HCT116 (cell line): ENCODE results near the gene SEMA5A. TPM values are rescaled to one million over a fixed set of nuclear protein-coding genes. Genes with fewer than 3 reads are reported as not detected.

ENCODE experiments used
- ATAC-seq: fragments of 200-7000 bp; cut with Tn5 transposase; 2 replicates; pipeline ENCODE4 v1.9.1; 2020; ENCODE audit warnings: mild to moderate bottlenecking, moderate library complexity
- BruUV-seq: library from RNA; stranded (reverse); fragments of 400-500 nt; replicated peaks from 2 replicates; lab custom pipeline; 2021; lab: Mats Ljungman, UMichigan
- CTCF ChIA-PET: fragments of 300-600 bp; sonication (Branson Sonifier 250); formaldehyde crosslinking; loops from one replicate; lab custom pipeline; 2021; ENCODE audit warnings: antibody characterized with exemption; lab: Charles Lee
- POLR2A ChIA-PET: fragments of 300-600, 350-600 bp; sonication (Branson Sonifier 250); formaldehyde crosslinking; loops from one replicate; lab custom pipeline; 2021; ENCODE audit warnings: antibody characterized with exemption; lab: Charles Lee
- RAD21 ChIA-PET, 2 experiments: fragments of 300-600 bp; sonication (Branson Sonifier 250); formaldehyde crosslinking; loops; one replicate each; lab custom pipeline; 2023; ENCODE audit warnings: low total read pairs in 2 of 2; ENCODE audit not compliant: uncharacterized antibody in 2 of 2, unreplicated experiment in 2 of 2, low non-redundant PET in 1 of 2; lab: Charles Lee
- DNase-seq: peaks from one replicate; pipeline ENCODE4 v3.0.0-alpha.2; 2010; ENCODE audit warnings: low read depth, low spot score
- H2AFZ ChIP-seq: fragments of 200-600 bp; shearing (Covaris generic), sonication (generic); 2 replicates; pipeline ENCODE4 v1.6.1; 2017; ENCODE audit warnings: low read depth, mixed run types, mixed read lengths, antibody characterized with exemption, low read length; ENCODE audit not compliant: poor library complexity, severe bottlenecking
- H3K27ac ChIP-seq: 2 replicates; pipeline ENCODE4 v1.5.1; 2012; ENCODE audit warnings: low read depth, low read length
- H3K27me3 ChIP-seq: fragments of 200-600 bp; sonication (generic); 2 replicates; pipeline ENCODE4 v1.6.1; 2016; ENCODE audit warnings: mixed run types, low read length, mixed read lengths; ENCODE audit not compliant: insufficient read depth
- H3K36me3 ChIP-seq, 2 experiments: fragments of 200-500 bp in 1 of 2; fragments of 200-600 bp in 1 of 2; sonication (Bioruptor generic) in 1 of 2; sonication (generic) in 1 of 2; 2 replicates each; pipeline versions ENCODE4 v1.5.1 to v1.6.1; 2014 to 2016; ENCODE audit warnings: low read length in 2 of 2, inconsistent platforms in 1 of 2, mixed read lengths in 1 of 2, mixed run types in 1 of 2; ENCODE audit not compliant: insufficient read depth in 2 of 2, control insufficient read depth in 1 of 2
- H3K4me1 ChIP-seq, 2 experiments: fragments of 200-600 bp in 1 of 2; sonication (generic) in 1 of 2; 2 replicates each; pipeline versions ENCODE4 v1.5.1 to v1.6.1; 2012 to 2017; ENCODE audit warnings: low read length in 2 of 2, inconsistent platforms in 1 of 2, mild to moderate bottlenecking in 1 of 2, mixed read lengths in 1 of 2, mixed run types in 1 of 2, moderate library complexity in 1 of 2; ENCODE audit not compliant: insufficient read depth in 2 of 2, control insufficient read depth in 1 of 2
- H3K4me2 ChIP-seq: fragments of 200-600 bp; sonication (generic); 2 replicates; pipeline ENCODE4 v1.6.1; 2017; ENCODE audit warnings: mixed run types, low read length, mixed read lengths
- H3K4me3 ChIP-seq, 2 experiments: fragments of 200-600 bp in 1 of 2; sonication (generic) in 1 of 2; replicated peaks in 1 of 2; 2 replicates each; pipeline ENCODE4 v1.5.1; 2011 to 2016; ENCODE audit warnings: low read length in 2 of 2, control low read depth in 1 of 2, low read depth in 1 of 2, mild to moderate bottlenecking in 1 of 2, mixed read lengths in 1 of 2, mixed run types in 1 of 2
- H3K79me2 ChIP-seq: fragments of 200-600 bp; sonication (generic); 2 replicates; pipeline ENCODE4 v1.6.1; 2017; ENCODE audit warnings: mild to moderate bottlenecking, mixed run types, low read length, moderate library complexity, mixed read lengths; ENCODE audit not compliant: insufficient read depth
- H3K9ac ChIP-seq: fragments of 200-600 bp; sonication (generic); 2 replicates; pipeline ENCODE4 v1.6.1; 2016; ENCODE audit warnings: low read length, mixed read lengths
- H3K9me2 ChIP-seq: fragments of 200-600 bp; sonication (generic), shearing (Covaris generic); 2 replicates; pipeline ENCODE4 v1.6.1; 2017; ENCODE audit warnings: mixed run types, mild to moderate bottlenecking, moderate library complexity; ENCODE audit not compliant: insufficient read depth
- H3K9me3 ChIP-seq, 2 experiments: fragments of 200-500 bp in 1 of 2; fragments of 200-600 bp in 1 of 2; sonication (Bioruptor generic) in 1 of 2; sonication (generic) in 1 of 2; 2 replicates each; pipeline ENCODE4 v1.6.1; 2014 to 2017; ENCODE audit warnings: low read length in 2 of 2, mixed read lengths in 2 of 2, inconsistent platforms in 1 of 2, low read depth in 1 of 2, mild to moderate bottlenecking in 1 of 2, mixed run types in 1 of 2, moderate library complexity in 1 of 2; ENCODE audit not compliant: control insufficient read depth in 1 of 2, insufficient read depth in 1 of 2
- H4K20me1 ChIP-seq: fragments of 200-600 bp; sonication (generic), shearing (Covaris generic); 2 replicates; pipeline ENCODE4 v1.6.1; 2017; ENCODE audit warnings: mixed run types, mild to moderate bottlenecking, moderate library complexity; ENCODE audit not compliant: insufficient read depth
- CBX3 ChIP-seq: IDR thresholded peaks from 2 replicates; pipeline ENCODE4 v1.6.1; 2012; ENCODE audit warnings: low read depth
- EGR1 ChIP-seq: IDR thresholded peaks from 2 replicates; pipeline ENCODE4 v1.6.1; 2012; ENCODE audit warnings: low read depth
- ELF1 ChIP-seq: IDR thresholded peaks from 2 replicates; pipeline ENCODE4 v1.6.1; 2012; ENCODE audit warnings: low read depth, borderline replicate concordance
- POLR2A ChIP-seq: IDR thresholded peaks from 2 replicates; pipeline ENCODE4 v1.7.0; 2011; ENCODE audit warnings: borderline replicate concordance; ENCODE audit not compliant: insufficient read depth, insufficient read length; ENCODE audit errors: extremely low read depth
- POLR2AphosphoS5 ChIP-seq: IDR thresholded peaks from 2 replicates; pipeline ENCODE4 v1.6.1; 2011; ENCODE audit warnings: mild to moderate bottlenecking, low read depth, low read length, moderate library complexity
- SIN3A ChIP-seq: IDR thresholded peaks from 2 replicates; pipeline ENCODE4 v1.6.1; 2012; ENCODE audit warnings: low read depth
- SRF ChIP-seq: IDR thresholded peaks from 2 replicates; pipeline ENCODE4 v1.6.1; 2012; ENCODE audit warnings: low read depth
- TCF7L2 ChIP-seq: IDR thresholded peaks from 2 replicates; pipeline ENCODE4 v1.7.0; 2011; ENCODE audit warnings: borderline replicate concordance, inconsistent platforms; ENCODE audit not compliant: insufficient read depth, insufficient read length; ENCODE audit errors: extremely low read depth
- YY1 ChIP-seq: IDR thresholded peaks from 2 replicates; pipeline ENCODE4 v1.6.1; 2011; ENCODE audit warnings: low read length, low read depth, moderate library complexity, mild to moderate bottlenecking; ENCODE audit not compliant: insufficient replicate concordance; ENCODE audit errors: extremely low read depth
- ZNF274 ChIP-seq: fragments of 200-500 bp; sonication (Bioruptor generic); IDR thresholded peaks from 2 replicates; pipeline ENCODE4 v1.6.1; 2014; ENCODE audit warnings: mild to moderate bottlenecking, low read depth, low read length, inconsistent platforms
- intact Hi-C: fragments of 100-400 bp; cut with micrococcal nuclease; formaldehyde crosslinking; loops from 2 replicates; pipeline ENCODE4 v1.10.0; 2022
- total RNA-seq: library from RNA; stranded (reverse); gene quantifications from one replicate; pipeline ENCODE4 v1.2.1, GENCODE V29; 2021; ENCODE audit not compliant: unreplicated experiment
- TF ChIP-seq, protein P1 (sequence below): IDR thresholded peaks from 2 replicates; pipeline ENCODE4 v1.6.1; 2012
- TF ChIP-seq, protein P2 (sequence below), 3 experiments: fragments of 200-600 bp in 1 of 3; sonication (generic) in 1 of 3; IDR thresholded peaks in 2 of 3; conservative IDR thresholded peaks in 1 of 3; 2 replicates each; pipeline ENCODE4 v1.5.1; 2012 to 2017; ENCODE audit warnings: low read depth in 2 of 3, low read length in 2 of 3, antibody characterized with exemption in 1 of 3, borderline replicate concordance in 1 of 3, control low read depth in 1 of 3, mild to moderate bottlenecking in 1 of 3, mixed read lengths in 1 of 3, mixed run types in 1 of 3, moderate library complexity in 1 of 3; ENCODE audit not compliant: insufficient read depth in 1 of 3

Gene SEMA5A
- total RNA-seq, 1 experiment from 2014 or later: 0.02 TPM

DNA sequence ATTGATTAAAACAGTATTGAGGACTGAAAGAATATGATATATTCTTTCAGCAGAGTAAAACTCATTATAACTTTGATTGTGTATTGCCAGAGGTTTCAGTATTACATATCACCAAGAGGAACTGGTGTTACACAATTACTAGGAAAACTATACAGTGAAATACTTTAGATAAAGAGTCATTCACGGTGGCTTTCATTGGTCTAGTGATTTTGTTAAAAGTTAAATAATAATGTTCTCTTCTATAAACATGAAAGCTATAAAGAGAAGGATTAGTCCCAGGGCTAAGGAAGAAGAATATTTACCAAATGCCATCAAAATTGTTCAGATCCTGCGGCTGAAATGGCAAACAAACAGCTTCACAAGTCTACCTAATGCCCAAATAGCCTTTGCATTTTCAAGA lies 306.2 kb downstream of the SEMA5A start:
- ChIA-PET CTCF (no interaction called here), RAD21 (no interaction called here), POLR2A (no interaction called here)
- intact Hi-C loops: no loop called here
- no peak for ATAC-seq
- no peak for DNase-seq
- no peaks in the 10 kb centered on the region for H4K20me1 ChIP-seq
- no peaks in the 10 kb centered on the region for H3K4me1 ChIP-seq
- H3K36me3 ChIP-seq: no peaks in the 10 kb centered on the region
- no peak overlapping the region for H3K9ac ChIP-seq
- no peak overlapping the region for H2AFZ ChIP-seq
- no peak overlapping the region for H3K4me2 ChIP-seq
- H3K79me2 ChIP-seq: no peaks in the 10 kb centered on the region
- no peaks in the 10 kb centered on the region for H3K27me3 ChIP-seq
- no peaks in the 10 kb centered on the region for H3K9me2 ChIP-seq
- TF ChIP-seq SIN3A: no peak
- no peak for TF ChIP-seq ELF1
- no peak for TF ChIP-seq ZNF274
- no peak for TF ChIP-seq POLR2AphosphoS5
- no peak for TF ChIP-seq EGR1
- TF ChIP-seq, protein P1, sequence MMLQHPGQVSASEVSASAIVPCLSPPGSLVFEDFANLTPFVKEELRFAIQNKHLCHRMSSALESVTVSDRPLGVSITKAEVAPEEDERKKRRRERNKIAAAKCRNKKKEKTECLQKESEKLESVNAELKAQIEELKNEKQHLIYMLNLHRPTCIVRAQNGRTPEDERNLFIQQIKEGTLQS: no peak
- no peak overlapping the region for H3K27ac ChIP-seq
- no peak overlapping the region for H3K4me3 ChIP-seq
- peaks cover 11 to 25% of the 10 kb centered on the region in 2 experiments; a peak in 2 of 4 replicates for H3K9me3 ChIP-seq
- no TSS peak for BruUV-seq

DNA sequence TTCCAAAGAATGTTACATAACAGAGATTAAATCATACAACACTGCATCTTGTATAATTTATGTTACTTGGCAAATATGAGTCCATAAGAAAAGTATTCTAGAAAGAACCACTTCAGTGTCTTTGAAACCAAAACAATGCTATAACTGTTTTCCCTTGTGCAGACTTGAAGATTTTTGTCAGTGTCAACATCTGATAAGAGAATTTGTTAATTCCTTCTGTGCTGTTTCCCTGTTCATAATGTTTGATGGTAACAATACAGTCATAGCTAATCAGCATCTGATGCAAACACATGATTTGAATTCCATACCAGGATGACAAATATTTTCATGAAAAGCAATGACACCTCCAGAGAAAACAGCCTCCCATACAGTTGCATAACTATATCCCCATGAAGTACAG lies 306.8 kb downstream of the SEMA5A start:
- Histone ChIP-seq H2AFZ (no peak overlapping the region), H3K4me3 (no peak overlapping the region), H3K9me3 (peaks cover 11 to 20% of the 10 kb centered on the region in 2 experiments; a peak in 2 of 4 replicates), H3K79me2 (no peaks in the 10 kb centered on the region), H4K20me1 (no peaks in the 10 kb centered on the region), H3K36me3 (no peaks in the 10 kb centered on the region), H3K4me1 (no peaks in the 10 kb centered on the region), H3K4me2 (no peak overlapping the region), H3K9ac (no peak overlapping the region), H3K27ac (no peak overlapping the region), H3K9me2 (no peaks in the 10 kb centered on the region), H3K27me3 (no peaks in the 10 kb centered on the region)
- DNase-seq: no peak
- CTCF ChIA-PET: no interaction called here
- intact Hi-C loops: no loop called here
- TF ChIP-seq SRF (no peak), POLR2A (no peak), TCF7L2 (no peak), YY1 (no peak), CBX3 (no peak)
- TF ChIP-seq, protein P1: no peak
- TF ChIP-seq, protein P2, sequence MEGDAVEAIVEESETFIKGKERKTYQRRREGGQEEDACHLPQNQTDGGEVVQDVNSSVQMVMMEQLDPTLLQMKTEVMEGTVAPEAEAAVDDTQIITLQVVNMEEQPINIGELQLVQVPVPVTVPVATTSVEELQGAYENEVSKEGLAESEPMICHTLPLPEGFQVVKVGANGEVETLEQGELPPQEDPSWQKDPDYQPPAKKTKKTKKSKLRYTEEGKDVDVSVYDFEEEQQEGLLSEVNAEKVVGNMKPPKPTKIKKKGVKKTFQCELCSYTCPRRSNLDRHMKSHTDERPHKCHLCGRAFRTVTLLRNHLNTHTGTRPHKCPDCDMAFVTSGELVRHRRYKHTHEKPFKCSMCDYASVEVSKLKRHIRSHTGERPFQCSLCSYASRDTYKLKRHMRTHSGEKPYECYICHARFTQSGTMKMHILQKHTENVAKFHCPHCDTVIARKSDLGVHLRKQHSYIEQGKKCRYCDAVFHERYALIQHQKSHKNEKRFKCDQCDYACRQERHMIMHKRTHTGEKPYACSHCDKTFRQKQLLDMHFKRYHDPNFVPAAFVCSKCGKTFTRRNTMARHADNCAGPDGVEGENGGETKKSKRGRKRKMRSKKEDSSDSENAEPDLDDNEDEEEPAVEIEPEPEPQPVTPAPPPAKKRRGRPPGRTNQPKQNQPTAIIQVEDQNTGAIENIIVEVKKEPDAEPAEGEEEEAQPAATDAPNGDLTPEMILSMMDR (IDR thresholded peaks at IDR 0.05 in 2 of 3, conservative IDR thresholded peaks at IDR 0.05 in 1 of 3; ENCODE audit: borderline replicate concordance in 1 of 3, insufficient read depth in 1 of 3, low read depth in 2 of 3, low read length in 2 of 3): no peak
- ATAC-seq: no peak
- POLR2A ChIA-PET: no interaction called here
- RAD21 ChIA-PET: no interaction called here
- no TSS peak for BruUV-seq
